Heart right ventricle (tissue), 12 donors: ENCODE results near the gene ABHD17C. TPM values are rescaled to one million over a fixed set of nuclear protein-coding genes. Genes with fewer than 3 reads are reported as not detected.

Experiments used
- polyA plus RNA-seq, 2 donors: library from polyadenylated mRNA; stranded (reverse); fragments of 200-250 nt; gene quantifications; one replicate each; pipeline ENCODE4 v1.2.3, GENCODE V29; 2013
- total RNA-seq, 10 donors: library from RNA; stranded (reverse); fragmentation: NEBNext Ultra II Directional in 3 of 10; extraction: Animal tissue kit (Norgen Biotek cat#: 25700) in 3 of 10; gene quantifications; one replicate each; pipeline versions ENCODE4 v1.2.1 to v1.2.4, GENCODE V29; 2021 to 2023
- donor health status: ischemic (EF 13 %, LVEDD 7.1; RV severe dilation, severe dysfunction).
- donor health status: healthy with polysubstance abuse.
- donor health status: DM: no; HTN: yes; CAD: no.
- donor health status: DM: no; HTN: no; CAD: no.
- donor health status: ischemic (EF 25% LVEDD 6.9; RV normal size, moderate dysfunction).
- donor health status: ischemic (EF 25% LVEDD 5.7; RV mildly dilated, moderate dysfunction).
- donor health status: healthy.
- donor health status: nonischemic (EF 11% LVEDD 7.7; RV severe dilation, severe dysfunction).
- donor health status: DM: yes; HTN: yes; CAD: no.
- donor health status: PGD.
- donor health status: ischemic (EF 29% LVEDD 5.4; RV normal size, mild dysfunction).
- donor health status: nonischemic (EF 23%, LVEDD 6.1; RV moderate dilation, normal function).

Gene ABHD17C
- total and polyA plus RNA-seq, 12 donors, result 2.3 to 8.5 (median 4.2) TPM

Other genes starting within 250 kb of the ABHD17C start
- 1 to 10 TPM in 2 of 10 donors, under 1 TPM in 7, not detected in 1; 0.04 to 1.9 (median 0.34) TPM for gene CEMIP, start 84.1 kb downstream of the ABHD17C start, total RNA-seq
- gene CEMIP, start 84.1 kb downstream of the ABHD17C start, polyA plus RNA-seq, result under 1 TPM; 0.01 to 0.07 TPM